ENCODE results near the gene PLGRKT.

The PLGRKT gene, protein sequence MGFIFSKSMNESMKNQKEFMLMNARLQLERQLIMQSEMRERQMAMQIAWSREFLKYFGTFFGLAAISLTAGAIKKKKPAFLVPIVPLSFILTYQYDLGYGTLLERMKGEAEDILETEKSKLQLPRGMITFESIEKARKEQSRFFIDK

DNA sequence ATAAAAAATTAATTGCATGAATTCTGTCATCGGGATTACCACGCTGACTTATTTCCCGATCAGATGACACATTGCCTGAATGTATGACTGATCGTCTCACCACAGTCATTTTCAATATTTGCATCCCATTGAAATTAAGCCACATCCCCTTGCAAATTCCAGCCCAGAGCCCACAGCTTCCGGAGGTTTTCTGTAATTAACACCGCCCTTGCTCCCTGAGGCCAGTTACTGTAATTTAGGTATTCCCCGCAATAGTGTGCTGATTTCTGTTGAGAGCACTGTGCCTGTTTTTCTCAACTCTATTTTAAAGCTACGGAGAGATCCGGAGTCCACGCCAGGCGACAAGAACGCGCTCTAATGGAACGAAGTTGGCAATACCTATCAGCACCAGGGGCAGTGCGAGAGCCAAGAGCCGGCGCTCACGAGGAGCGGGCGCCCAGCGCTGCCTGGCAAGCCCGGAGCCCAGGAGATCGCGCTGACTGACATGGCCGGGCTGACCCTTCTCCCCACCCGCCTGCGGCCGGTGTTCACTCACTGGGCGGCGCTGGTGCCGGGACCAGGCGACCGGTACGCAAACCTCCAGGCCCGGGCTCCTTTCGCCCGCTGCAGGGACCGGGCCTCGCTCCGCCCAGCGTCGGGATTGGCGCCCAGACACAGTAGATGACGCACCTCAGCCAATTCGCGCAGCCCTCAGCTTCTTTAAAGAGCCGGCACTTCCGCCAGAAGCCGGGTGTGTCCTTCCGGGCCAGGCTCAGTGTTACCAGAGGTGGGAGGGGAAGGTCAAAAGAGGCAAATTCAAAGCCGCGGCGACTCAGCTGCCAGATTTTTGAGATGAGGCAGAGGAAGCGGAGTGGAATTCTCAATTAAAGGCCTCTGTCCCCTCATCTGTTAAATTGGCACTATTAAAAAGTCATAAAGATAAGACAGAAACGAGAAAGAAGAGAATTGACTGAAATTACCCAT is at the start of gene PLGRKT:
Gene PLGRKT (minus strand): TSS at position 672 of the 963 bp plus-strand sequence. CDS start 5,948 bp downstream, outside the sequence.
- peak; percentile 98 for TF ChIP-seq POLR2A (IDR thresholded peaks at IDR 0.05; ENCODE audit: extremely low read depth, insufficient read length)
- TF ChIP-seq MYC (IDR thresholded peaks at IDR 0.05; ENCODE audit: low read depth, low read length): peak; percentile 61; the same call in 1 of the 2 replicates
- TF ChIP-seq, protein P1, sequence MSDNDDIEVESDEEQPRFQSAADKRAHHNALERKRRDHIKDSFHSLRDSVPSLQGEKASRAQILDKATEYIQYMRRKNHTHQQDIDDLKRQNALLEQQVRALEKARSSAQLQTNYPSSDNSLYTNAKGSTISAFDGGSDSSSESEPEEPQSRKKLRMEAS (IDR thresholded peaks at IDR 0.05; ENCODE audit: low read depth, low read length): peak; percentile 52
- TF ChIP-seq, protein P2, sequence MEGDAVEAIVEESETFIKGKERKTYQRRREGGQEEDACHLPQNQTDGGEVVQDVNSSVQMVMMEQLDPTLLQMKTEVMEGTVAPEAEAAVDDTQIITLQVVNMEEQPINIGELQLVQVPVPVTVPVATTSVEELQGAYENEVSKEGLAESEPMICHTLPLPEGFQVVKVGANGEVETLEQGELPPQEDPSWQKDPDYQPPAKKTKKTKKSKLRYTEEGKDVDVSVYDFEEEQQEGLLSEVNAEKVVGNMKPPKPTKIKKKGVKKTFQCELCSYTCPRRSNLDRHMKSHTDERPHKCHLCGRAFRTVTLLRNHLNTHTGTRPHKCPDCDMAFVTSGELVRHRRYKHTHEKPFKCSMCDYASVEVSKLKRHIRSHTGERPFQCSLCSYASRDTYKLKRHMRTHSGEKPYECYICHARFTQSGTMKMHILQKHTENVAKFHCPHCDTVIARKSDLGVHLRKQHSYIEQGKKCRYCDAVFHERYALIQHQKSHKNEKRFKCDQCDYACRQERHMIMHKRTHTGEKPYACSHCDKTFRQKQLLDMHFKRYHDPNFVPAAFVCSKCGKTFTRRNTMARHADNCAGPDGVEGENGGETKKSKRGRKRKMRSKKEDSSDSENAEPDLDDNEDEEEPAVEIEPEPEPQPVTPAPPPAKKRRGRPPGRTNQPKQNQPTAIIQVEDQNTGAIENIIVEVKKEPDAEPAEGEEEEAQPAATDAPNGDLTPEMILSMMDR (IDR thresholded peaks at IDR 0.05; ENCODE audit: low read depth, low read length): no peak
- peak within 1 kb of the TSS; percentile 73 for H3K4me3 ChIP-seq (ENCODE audit: low read depth, low read length)
- peak; percentile 99 for DNase-seq (ENCODE audit: low read depth)

DNA sequence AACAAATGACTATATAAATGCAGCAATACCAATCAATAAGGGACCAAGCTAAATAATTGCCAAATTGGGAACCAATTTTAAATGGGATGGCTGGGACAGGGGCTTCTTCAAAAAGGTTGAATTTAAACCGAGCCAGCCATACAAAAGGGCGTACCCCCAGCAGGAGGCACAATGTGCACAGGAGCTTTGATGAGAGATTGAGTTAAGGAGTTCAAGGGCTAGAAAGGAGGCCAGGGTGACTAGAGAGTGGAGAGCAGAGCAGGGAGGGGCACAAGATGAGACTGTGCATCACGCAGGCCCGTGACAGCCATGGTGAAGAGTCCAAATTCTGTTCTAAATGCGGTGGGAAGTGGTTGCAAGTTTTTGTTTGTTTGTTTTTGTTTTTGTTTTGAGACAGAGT is 49.3 kb upstream of the PLGRKT start:
- DNase-seq (ENCODE audit: low read depth): no peak
- TF ChIP-seq, protein P1 (IDR thresholded peaks at IDR 0.05; ENCODE audit: low read depth, low read length): no peak
- TF ChIP-seq MYC (IDR thresholded peaks at IDR 0.05; ENCODE audit: low read depth, low read length) (no peak), POLR2A (IDR thresholded peaks at IDR 0.05; ENCODE audit: extremely low read depth, insufficient read length) (no peak)
- TF ChIP-seq, protein P2 (IDR thresholded peaks at IDR 0.05; ENCODE audit: low read depth, low read length): no peak
- no peak overlapping the region for H3K4me3 ChIP-seq (ENCODE audit: low read depth, low read length)

DNA sequence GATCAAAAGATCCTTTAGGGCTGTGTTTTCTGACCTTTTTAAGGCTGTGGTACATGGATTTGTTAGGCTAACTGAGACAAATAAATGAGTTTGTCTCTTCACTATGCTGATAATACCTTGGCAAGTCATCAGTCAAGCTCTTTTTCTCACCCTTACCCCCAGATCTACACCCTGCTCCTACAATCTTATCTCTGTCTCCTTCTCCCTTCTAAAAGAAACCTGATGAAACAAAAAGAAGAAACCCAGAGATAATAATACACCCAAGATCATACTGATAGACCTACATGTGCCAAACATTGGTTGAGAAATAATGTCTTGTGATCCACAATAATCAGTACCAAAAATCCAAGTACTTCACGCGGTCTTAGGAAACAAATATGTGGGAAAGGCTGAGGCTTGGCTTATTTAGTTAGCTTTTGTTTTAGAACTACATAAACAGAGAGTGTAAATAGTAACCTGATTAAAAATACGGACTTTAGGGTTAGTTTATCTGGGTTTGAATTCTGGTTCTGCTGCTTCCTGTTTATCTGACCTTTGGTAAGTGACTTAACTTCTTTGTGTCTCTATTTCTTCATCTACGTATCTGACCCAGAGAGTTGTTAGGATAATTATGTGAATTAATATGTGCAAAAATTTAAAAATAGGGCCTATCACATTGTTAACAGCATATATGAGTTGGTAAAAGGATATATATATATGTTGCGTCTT is 47.8 kb upstream of the PLGRKT start:
- H3K4me3 ChIP-seq (ENCODE audit: low read depth, low read length): no peak overlapping the region
- DNase-seq (ENCODE audit: low read depth): no peak
- no peak for TF ChIP-seq POLR2A (IDR thresholded peaks at IDR 0.05; ENCODE audit: extremely low read depth, insufficient read length)
- TF ChIP-seq, protein P2 (IDR thresholded peaks at IDR 0.05; ENCODE audit: low read depth, low read length): no peak

DNA sequence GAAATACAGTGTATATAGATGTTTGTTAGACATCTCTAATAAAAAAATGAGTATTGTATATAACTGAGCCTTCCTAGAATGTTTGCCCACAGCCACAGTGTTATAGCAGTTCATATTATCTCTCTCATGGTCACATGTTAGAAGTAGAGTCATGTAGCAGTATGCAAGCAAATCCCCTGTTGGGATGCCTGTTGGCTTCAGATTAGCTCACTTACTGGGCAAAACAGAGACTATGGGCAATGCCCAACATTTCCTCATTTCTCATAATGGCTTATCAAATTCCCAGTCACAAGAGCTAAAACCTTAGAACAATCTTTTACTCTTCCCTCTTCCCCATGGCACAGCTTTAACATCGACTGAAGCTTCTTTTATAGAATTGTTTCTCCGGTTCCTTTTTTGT is 45.6 kb upstream of the PLGRKT start:
- no peak for DNase-seq (ENCODE audit: low read depth)
- TF ChIP-seq, protein P2 (IDR thresholded peaks at IDR 0.05; ENCODE audit: low read depth, low read length): no peak
- no peak for TF ChIP-seq POLR2A (IDR thresholded peaks at IDR 0.05; ENCODE audit: extremely low read depth, insufficient read length)
- TF ChIP-seq, protein P1 (IDR thresholded peaks at IDR 0.05; ENCODE audit: low read depth, low read length): no peak
- no peak for TF ChIP-seq MYC (IDR thresholded peaks at IDR 0.05; ENCODE audit: low read depth, low read length)
- H3K4me3 ChIP-seq (ENCODE audit: low read depth, low read length): no peak overlapping the region

DNA sequence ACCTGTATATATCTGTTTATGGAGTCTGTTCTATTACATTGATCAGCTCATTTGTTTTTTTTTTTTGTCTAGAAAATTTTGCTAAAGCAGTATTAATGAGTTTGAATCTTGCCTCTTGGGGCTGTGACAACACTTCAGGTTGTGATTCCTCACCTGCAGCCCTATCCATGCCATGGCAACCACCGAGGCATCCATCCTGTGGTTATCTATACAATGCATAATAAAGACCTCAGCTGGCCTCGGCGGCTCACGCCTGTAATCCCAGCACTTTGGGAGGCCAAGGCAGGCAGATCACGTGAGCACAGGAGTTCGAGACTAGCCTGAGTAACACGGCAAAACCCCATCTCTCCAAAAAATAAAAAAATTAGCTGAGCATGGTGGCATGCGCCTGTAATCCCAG is 44.5 kb upstream of the PLGRKT start:
- TF ChIP-seq, protein P1 (IDR thresholded peaks at IDR 0.05; ENCODE audit: low read depth, low read length): no peak
- no peak overlapping the region for H3K4me3 ChIP-seq (ENCODE audit: low read depth, low read length)
- no peak for DNase-seq (ENCODE audit: low read depth)
